Body of pancreas (tissue), 4 donors: ENCODE results near the gene GMDS. TPM values are rescaled to one million over a fixed set of nuclear protein-coding genes. Genes with fewer than 3 reads are reported as not detected.

Experiments
- ATAC-seq: fragments of 150-250 bp; one replicate; pipeline ENCODE4 v1.9.1; 2016
- DNase-seq, 4 donors: peaks; one replicate each; pipeline ENCODE4 v3.0.0-alpha.2; 2019
- H3K27ac ChIP-seq, 4 donors: fragments of 200-600 bp; sonication (generic); 1 replicate in 3 of 4; 2 replicates in 1 of 4; pipeline versions ENCODE4 v1.5.1 to v1.6.1; 2016 to 2019; ENCODE audit warnings: mild to moderate bottlenecking in 1 of 4, mixed read lengths in 1 of 4, moderate library complexity in 1 of 4
- H3K27me3 ChIP-seq, 2 donors: fragments of 200-600 bp; sonication (generic); one replicate each; pipeline ENCODE4 v1.6.0; 2016; ENCODE audit warnings: mild to moderate bottlenecking in 1 of 2
- H3K36me3 ChIP-seq, 2 donors: fragments of 200-600 bp; sonication (generic); replicated peaks in 1 of 2; 2 replicates each; pipeline ENCODE4 v1.5.1; 2016; ENCODE audit warnings: low read depth in 2 of 2; ENCODE audit not compliant: insufficient read depth in 1 of 2
- H3K4me1 ChIP-seq: fragments of 200-600 bp; sonication (generic); one replicate; pipeline ENCODE4 v1.6.0; 2016
- H3K4me3 ChIP-seq, 2 donors: fragments of 200-600 bp; sonication (generic); 1 replicate in 1 of 2; 2 replicates in 1 of 2; pipeline ENCODE4 v1.5.1; 2016 to 2019
- H3K9me3 ChIP-seq, 3 donors: fragments of 200-600 bp; sonication (generic); 1 replicate in 2 of 3; 2 replicates in 1 of 3; pipeline ENCODE4 v1.5.1; 2016
- CTCF ChIP-seq, 7 experiments: fragments of 450-650 bp in 4 of 7; fragments of 200-600 bp in 3 of 7; sonication (generic) in 3 of 7; IDR thresholded peaks; one replicate each; pipeline ENCODE4 v1.5.1; 2016 to 2019; ENCODE audit warnings: antibody characterized with exemption in 7 of 7
- POLR2A ChIP-seq, 3 donors: fragments of 450-650 bp; IDR thresholded peaks; one replicate each; pipeline ENCODE4 v1.6.1; 2016; ENCODE audit warnings: antibody characterized with exemption in 3 of 3, mild to moderate bottlenecking in 2 of 3
- WGBS, 2 donors: methylation state at CpG; one replicate each; pipeline ENCODE4 v1.1.5; 2017; 5-methylcytosine and 5-hydroxymethylcytosine counted together
- intact Hi-C: fragments of 100-400 bp; cut with DNase I; formaldehyde crosslinking; loops from one replicate; pipeline ENCODE4 v1.15.1; 2023
- total RNA-seq, 2 donors: library from RNA; depleted of rRNA; stranded (reverse); fragments of >200 nt; gene quantifications; one replicate each; pipeline ENCODE4 v1.1.0, GENCODE V29; 2016

The GMDS gene
- total RNA-seq, 2 donors from 2014 or later = 34.5 to 63.3 TPM

GRCh38 chr6:2086326-2086965 lies 159.0 kb downstream of the GMDS start:
- WGBS, 2 donors = 90 to 95% methylated on average over 7 of the region's 7 CpGs
- TF ChIP-seq POLR2A (IDR thresholded peaks at IDR 0.05) (no peak), CTCF (IDR thresholded peaks at IDR 0.05) (no peak)
- Histone ChIP-seq H3K27ac (no peak overlapping the region), H3K9me3 (no peaks in the 10 kb centered on the region), H3K4me1 (no peaks in the 10 kb centered on the region), H3K4me3 (no peak overlapping the region), H3K36me3 (no peaks in the 10 kb centered on the region), H3K27me3 (no peaks in the 10 kb centered on the region)
- no peak for DNase-seq
- intact Hi-C loops = no loop called here
- ATAC-seq = no peak

- intact Hi-C loops = no loop called here
- DNase-seq = no peak
- Histone ChIP-seq H3K9me3 (no peaks in the 10 kb centered on the region), H3K4me3 (no peak overlapping the region), H3K27me3 (no peaks in the 10 kb centered on the region), H3K36me3 (no peaks in the 10 kb centered on the region), H3K27ac (no peak overlapping the region), H3K4me1 (no peaks in the 10 kb centered on the region)
- no peak for ATAC-seq
- WGBS, 2 donors = 96% methylated on average over 4 of the region's 4 CpGs
- no peak for TF ChIP-seq POLR2A (IDR thresholded peaks at IDR 0.05)
- TF ChIP-seq CTCF (IDR thresholded peaks at IDR 0.05) = no peak
Observed at GRCh38 chr6:2085657-2086056, 159.7 kb downstream of the GMDS start.

GRCh38 chr6:2081155-2082138 lies 164.0 kb downstream of the GMDS start:
- Histone ChIP-seq H3K9me3 (no peaks in the 10 kb centered on the region), H3K4me1 (no peaks in the 10 kb centered on the region), H3K27me3 (no peaks in the 10 kb centered on the region), H3K4me3 (no peak overlapping the region), H3K27ac (no peak overlapping the region), H3K36me3 (no peaks in the 10 kb centered on the region)
- no peak for TF ChIP-seq CTCF (IDR thresholded peaks at IDR 0.05)
- TF ChIP-seq POLR2A (IDR thresholded peaks at IDR 0.05) = no peak
- 90 to 95% methylated on average over 9 of the region's 9 CpGs for WGBS, 2 donors
- intact Hi-C loops = no loop called here
- DNase-seq (no peak), ATAC-seq (no peak)

- Histone ChIP-seq H3K4me3 (no peak overlapping the region), H3K36me3 (no peaks in the 10 kb centered on the region), H3K9me3 (no peaks in the 10 kb centered on the region), H3K27me3 (no peaks in the 10 kb centered on the region), H3K4me1 (no peaks in the 10 kb centered on the region), H3K27ac (no peak overlapping the region)
- TF ChIP-seq POLR2A (IDR thresholded peaks at IDR 0.05) = no peak
- no peak for TF ChIP-seq CTCF (IDR thresholded peaks at IDR 0.05)
- intact Hi-C loops = no loop called here
- WGBS, 2 donors = 61 to 70% methylated on average over 1 of the region's 1 CpG
- no peak for ATAC-seq
- DNase-seq = no peak
Observed at GRCh38 chr6:2078888-2079287, 166.5 kb downstream of the GMDS start.
